Left forelimb (tissue), 1 donor: ENCODE measurements around the gene SPC24.

ENCODE experiments used
- DNase-seq: peaks from one replicate; pipeline ENCODE4 v3.0.0-alpha.2; 2018; ENCODE audit warnings: low spot score

Gene SPC24

DNA sequence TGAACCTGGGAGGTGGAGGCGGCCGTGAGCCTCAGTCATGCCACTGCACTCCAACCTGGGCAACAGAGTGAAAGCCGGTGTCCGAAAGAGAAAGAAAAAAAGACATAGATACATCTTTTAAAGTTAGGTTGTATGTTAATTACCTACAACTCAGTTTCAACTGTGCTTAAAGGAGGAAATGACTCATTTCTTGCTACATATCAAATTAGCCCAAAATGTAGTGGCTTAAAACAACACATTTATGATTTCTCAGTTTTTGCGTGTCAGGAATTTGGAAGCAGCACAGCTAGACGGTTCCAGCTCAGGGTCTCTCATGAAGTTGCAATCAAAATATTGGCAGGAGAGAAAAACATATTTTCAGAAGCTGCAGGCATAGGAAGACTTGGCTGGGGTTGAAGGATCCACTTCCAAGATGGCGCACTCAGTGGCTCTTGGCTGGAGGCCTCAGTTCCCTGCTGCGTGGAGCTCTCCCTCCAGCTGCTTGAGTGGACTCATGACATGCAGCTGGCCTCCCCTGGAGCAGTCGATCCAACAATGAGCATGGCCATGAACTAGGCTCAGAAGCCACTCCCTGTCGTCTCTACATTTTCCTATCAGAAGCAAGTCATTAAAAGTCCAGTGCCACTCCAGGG is 59.3 kb downstream of the SPC24 start:
- DNase-seq = peak; percentile 88
